NCI-H82 treated with DMSO at 0.1 percent for 48 hours (cell line): ENCODE measurements around the gene DUSP23.

ENCODE experiments used
- DNase-seq: peaks from one replicate; lab custom pipeline; 2025; ENCODE audit not compliant: unreplicated experiment; lab: John Stamatoyannopoulos, UW

Gene DUSP23

DNA sequence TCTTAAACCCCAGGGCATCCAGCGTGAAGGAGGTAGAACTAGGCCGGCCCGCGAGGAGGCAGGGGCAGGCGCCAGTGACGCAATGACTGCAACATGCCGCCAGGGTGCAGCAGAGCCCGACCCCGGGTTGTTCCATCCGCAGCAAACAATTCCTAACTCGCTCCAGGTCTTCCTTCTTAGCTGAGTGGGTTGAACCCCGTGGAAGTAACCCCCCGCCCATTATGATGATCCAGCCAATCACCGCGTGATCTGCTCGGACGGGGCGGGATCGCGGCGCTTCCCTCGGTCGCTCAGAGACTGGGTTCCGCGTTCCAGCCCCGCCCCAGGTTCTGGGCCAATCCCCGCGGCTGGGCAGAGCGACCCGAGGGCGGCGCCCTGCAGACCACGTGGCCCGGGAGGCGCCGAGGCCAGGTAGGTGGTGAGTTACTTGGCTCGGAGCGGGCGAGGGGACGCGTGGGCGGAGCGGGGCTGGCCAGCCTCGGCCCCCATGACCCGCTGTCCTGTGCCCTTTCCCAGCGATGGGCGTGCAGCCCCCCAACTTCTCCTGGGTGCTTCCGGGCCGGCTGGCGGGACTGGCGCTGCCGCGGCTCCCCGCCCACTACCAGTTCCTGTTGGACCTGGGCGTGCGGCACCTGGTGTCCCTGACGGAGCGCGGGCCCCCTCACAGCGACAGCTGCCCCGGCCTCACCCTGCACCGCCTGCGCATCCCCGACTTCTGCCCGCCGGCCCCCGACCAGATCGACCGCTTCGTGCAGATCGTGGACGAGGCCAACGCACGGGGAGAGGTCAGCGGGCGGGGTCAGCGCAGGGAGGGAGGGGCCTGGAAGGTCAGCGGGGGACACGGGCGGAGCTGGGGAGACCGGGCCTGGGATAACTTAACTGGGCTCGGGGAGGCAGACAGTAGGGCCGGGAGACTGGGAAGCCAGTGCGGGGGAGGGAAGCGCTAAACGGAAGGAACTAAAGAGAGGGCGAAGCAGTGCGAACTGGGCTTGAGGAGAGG lies at the start of gene DUSP23:
Gene DUSP23, plus strand, starts transcription at position 380 of the 1,000 bp plus-strand sequence. Its CDS starts 139 bp downstream, at position 519.
- DNase-seq, result peak; percentile 98

DNA sequence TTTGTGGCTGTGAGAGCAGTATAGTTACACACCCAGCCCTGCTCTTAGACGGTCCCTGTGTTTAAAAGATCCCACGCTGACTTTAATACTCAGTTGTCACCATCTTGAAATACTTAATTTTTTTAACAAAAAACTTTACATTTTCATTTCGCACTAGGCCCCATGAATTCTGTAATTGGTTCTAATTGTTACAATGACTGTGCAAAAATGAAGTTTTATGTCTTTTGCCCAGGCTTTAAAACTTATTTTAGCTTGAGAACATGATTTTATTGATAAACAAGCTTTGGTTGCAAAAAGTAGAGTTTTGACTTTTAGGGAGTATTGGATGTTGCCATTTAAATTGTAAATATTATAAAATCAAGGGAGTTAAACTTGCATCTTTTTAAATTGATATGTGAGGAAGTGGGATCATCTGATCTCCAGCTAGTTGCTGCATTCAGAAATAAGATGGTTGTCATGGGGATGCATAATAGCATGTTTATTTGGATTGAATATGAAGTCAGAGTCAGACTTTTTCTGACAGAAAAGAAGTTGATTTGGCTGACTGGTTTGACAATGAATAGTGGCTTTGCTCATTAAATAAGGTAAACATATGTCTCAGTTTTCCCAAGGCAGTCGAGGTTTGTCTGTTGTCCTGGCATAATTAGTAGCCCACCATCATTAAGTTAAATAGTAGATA lies 43.4 kb upstream of the DUSP23 start:
- no peak for DNase-seq

DNA sequence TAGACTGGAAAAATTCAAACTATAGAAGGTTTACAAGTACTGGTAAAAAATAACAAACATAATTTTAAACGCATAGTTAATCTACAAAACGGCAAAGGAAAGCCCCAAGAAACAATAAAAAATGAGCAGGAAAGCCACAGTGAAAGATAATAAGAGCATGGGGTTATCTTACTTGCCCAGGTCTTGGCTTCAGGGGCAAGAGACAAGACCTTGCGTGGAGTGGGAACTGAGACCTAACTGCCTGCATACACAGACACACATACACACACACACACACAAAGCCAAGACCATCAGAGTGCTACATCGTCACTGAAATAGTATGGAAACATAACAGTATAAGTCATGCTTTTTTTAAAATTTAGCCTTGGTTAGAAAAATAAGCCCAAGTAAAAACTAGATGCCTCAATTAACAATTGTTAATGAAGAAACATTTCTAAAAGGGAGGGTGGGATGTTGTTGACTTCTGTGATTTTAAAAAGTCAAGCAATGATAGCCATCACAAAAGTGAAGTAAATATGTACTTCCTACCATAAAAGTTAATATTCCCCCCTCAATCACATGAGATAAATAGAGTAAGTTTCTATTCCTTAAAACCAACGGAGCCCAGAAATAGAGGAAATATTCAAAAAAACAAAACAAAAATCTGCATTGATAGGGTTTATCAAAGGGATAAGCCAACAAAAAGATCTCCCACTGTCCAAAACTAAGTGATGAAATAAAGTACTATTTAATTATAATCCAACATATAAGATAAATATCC lies 36.9 kb upstream of the DUSP23 start:
- no peak for DNase-seq

DNA sequence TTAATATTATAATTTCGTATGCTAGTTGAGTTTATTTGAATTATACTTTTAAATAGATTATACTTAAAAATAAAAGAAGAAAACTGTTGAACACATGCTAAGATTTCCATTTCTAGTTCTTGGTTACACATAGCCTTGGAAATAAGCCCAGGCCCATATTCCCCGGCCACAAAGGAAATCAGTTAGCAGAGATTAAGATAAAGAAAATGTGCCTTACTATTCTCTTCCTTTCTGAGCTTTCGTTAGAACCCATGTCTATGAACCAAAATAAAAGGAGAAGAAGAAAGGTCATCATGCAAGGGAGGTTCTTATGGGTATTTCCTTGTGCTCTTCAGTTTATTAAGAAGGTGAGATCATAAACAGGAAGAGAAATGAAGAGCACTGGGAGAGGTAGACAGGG lies 34.1 kb upstream of the DUSP23 start:
- no peak for DNase-seq

DNA sequence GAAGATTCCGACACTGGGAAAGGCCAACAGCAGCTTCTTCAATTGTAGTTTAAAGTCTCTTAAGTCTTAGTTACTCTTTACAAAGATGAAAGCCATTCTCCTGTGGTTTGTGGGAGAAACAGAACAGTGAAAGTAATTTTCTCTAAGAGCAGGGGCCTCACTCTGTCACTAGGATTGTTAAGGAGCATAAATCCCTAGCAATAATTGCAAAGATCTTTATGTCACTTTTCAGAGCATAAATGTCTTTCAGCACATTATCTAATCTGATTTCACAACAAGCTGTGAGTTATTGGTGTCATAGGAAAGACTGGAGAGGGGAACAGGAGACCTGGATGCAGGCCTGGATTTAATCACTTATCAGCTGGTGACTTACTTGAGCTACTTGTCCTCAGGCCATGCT lies 32.4 kb upstream of the DUSP23 start:
- DNase-seq, result no peak

DNA sequence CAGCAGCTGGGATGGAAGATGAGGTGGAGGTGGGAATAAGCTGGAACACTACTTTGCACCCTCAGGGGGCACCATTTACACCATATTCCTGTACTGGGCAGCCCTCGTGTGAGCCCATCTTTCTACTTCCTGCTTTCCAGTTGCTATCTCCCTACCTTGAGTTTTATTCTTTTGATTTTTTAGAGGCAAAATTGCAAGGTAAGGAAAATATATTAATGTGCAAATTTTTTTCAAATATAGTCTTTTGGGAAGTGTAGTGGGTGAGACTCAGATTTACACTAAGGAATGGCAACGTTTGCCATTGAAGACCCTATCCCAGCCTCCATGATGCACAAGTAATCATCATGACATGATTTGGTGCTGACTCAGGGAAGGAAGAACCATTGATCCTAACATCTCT lies 31.1 kb upstream of the DUSP23 start:
- DNase-seq, result no peak

DNA sequence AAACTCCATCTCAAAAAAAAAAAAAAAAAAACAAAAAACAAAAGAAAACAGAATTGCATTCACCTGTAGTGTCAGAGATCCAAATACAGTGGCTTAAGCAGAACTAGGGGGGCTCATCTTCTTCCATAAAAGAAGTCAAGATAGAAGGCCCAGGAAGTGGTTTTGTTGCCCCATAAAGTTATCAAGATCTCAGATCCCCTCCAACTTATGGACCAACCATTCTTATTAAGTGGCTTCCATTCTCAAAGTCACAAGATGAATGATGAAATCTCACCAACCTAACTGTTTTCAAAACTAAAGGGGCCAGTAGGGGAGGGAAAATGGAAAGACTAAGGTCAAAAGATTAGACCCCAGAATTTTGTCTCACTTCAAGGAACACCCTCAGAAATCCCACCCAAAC lies 30.1 kb upstream of the DUSP23 start:
- no peak for DNase-seq

DNA sequence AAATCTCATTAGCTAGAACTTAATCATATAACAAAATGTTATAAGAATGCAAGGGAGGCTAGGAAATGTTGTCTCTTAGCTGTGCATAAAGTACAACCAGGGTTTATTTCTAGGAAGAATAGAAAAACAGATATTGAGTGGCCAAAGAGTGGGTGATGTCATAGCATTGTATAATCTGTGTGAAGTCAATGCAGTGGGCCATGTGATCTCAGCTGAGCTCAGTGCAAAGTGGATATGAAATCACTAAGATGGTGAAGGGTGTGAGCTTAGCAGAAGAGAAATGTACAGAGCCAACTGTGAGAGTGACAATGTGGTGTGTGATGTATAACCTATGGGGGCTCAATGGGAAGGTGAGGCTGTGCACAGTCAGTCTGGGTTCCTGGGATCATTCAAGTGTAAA lies 29.7 kb upstream of the DUSP23 start:
- DNase-seq, result no peak

DNA sequence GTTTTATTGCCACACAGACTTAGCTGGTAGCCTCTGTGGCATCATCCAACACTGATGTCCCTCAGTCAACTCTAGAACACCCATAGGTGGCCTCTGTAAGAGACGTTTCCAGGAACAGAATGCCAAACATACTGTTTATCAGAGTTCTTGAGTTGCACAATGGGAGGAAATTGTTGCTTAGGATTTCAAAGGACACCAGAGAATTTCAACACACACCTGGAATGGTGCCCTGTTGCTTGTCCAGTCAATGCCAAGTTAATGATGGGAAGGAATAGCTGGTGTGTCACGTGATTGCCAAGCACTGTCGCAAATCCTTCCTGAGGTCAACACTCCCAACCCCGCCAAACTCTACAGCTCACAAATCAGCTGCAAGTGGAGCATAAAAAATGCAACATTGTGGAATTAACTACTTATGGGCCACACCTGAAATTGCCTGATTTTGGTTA lies 28.6 kb upstream of the DUSP23 start:
- no peak for DNase-seq

DNA sequence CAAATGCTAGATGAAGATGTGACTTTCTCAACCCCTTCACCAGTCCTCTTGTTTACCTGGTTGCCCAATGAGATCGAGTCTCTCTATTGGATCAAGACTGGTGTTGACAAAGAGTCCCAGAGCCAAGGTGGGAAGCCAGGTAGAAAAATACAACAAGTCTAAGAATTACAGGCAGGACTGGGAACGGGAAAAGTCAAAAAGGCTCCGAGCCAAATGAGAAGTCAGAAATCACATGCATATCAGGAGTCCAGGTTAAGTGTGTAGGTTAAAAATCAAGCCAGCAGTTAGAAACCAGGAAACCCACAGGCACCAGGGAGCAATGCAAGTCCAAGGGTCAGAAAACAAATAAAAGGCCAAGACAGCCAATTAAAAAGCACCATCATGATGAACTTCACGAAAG lies 27.4 kb upstream of the DUSP23 start:
- no peak for DNase-seq

DNA sequence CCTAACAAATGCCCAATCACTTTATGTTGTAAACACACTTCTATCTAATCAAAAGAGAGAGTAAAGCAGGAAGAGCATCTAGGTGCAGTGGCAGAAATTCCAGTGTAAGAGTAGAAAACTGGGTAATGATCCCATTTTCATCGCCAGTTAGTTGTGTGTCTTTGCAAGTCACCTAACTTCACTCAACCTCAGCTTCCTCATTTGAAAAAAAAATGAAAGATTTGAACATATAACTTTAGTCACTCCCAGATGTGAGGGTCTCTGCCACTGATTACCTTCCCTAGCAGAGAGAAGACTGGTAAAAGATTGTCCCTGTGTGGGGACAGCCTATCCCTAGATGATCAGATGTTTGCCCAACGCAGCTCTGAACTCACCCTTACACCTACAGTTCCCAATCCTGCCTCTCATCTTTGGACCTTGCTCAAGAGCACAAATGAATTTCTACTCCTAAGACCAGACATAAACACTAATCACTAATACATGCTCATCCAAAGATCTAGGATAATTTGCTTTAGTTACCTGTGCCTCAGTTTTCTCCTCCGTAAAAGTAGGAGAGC lies 25.2 kb upstream of the DUSP23 start:
- no peak for DNase-seq

DNA sequence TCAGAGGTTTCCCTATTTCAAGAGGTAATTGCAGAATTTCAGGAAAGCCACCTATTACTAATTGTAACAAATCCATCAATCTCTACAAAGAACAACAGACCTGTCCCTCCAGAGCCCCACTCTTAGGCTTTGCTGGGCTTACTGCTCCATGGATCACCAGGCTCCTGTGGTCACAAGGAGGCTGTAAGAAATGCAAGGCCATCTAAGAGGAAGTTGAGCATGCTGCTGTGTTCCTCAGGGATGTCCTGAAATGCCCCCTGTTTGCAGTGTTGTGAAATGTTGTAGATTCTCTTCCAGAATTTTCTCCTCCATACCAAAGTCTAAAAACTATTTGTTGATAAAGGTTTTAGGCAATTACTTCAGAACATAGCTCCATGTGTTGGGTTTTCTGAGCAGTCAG lies 24.4 kb upstream of the DUSP23 start:
- no peak for DNase-seq

DNA sequence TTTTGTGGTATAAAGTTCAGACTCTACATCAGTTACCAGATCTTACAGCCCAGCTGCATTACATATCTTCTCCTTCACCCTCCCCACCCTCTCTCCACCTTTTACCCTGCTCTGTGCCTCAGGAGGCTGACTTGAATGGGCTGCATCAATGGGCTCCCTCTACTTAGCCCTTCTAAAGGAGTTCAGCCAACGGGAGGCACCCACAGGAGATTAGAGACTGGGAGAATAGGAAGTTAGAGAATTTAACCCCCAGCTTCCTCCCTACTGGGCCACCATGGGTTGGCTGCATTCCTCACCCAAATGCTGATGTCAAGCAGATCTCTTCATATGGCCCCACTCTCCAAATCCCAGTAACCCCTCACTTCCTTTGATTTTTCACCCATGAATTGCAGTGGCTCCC lies 17.1 kb upstream of the DUSP23 start:
- no peak for DNase-seq

DNA sequence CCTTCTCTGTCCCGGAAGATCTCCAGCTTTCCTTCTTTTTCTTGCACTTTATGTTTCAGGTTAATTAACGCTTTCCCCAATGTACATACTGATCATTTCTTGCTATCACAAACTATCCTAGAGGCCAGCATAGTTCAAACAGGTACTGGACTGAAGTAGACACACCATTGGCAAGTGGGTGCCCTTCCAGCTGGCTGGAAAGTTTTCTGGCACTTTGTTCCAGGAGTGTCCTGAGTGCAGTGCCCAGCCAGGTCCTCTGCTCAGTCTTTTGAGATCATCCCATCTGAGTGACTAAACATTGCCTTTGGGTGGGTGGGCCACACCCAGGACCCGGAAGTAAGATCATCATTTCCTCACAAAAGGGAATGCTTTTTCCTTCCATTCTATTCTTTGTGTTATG lies 15.0 kb upstream of the DUSP23 start:
- DNase-seq, result no peak

DNA sequence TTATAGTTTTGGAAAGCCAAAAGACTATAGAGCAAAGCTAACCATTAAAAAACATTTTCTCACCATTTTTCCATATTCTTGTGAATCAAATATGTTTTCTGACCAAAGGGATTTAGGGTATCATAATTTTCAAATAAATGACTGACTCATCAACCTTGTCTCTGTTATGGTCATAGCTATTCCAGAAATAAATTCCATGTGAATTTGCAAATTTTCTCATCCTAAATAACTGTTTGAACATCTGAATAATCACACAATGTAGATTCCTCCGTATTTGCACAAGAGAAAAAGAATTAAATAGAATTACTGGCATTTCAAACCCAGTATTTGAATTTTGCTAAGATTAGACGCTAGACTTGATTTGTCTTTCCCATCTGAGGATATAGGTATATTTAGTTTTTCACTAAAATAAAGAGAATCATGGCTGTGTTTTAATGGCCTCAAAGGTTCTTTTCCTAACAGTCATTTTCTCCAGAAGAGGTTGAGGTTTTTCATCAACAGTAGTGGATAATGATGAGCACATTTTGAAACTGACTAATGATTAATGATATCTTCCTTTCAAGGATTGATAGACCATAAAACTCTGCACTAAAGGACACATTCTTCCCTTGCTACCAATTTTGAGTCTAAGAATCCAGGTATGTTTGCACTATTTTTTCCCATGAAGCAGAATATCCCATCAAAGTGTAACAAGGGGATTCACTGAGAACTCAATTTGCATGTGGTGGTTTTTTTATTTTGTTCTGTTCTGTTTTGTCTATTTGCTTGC lies 9.5 kb upstream of the DUSP23 start:
- DNase-seq, result no peak

DNA sequence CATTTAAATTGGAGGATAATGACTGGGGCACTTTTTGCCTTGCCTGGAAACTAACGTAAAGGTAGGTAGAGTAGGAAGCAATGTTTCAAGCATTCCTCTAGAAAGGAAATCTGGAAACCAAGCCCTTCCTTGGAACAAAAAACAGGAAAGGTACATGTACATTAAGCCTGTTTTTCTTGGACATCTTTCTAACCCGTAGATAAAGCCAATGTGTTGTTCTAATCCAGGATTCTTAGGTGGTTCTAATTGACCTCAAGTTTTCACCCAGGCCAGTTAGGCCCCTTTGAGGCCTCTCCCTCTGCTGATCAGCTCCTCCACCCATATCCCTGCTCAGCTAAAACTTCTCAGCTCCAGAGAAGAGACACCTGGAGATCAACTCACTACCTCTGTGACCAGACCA lies 6.3 kb upstream of the DUSP23 start:
- no peak for DNase-seq

DNA sequence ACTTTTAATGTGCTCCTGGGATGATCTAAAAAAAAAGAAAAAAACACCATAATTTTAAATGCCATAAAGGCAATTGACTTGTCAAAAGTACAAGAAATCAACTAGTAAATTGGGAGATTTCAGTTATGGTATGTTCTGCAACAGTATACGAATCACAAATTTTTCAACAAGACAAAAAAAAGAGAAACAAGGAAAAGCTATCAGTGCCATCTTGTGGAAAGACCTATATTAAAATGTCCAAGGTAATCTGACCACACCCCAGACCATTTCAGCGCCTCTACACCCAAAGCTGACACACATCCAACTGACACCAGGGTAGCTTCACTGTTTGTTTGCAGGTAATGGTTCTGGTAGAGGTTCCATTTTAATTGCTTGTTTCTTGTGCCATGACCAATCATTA lies 5.0 kb upstream of the DUSP23 start:
- no peak for DNase-seq

DNA sequence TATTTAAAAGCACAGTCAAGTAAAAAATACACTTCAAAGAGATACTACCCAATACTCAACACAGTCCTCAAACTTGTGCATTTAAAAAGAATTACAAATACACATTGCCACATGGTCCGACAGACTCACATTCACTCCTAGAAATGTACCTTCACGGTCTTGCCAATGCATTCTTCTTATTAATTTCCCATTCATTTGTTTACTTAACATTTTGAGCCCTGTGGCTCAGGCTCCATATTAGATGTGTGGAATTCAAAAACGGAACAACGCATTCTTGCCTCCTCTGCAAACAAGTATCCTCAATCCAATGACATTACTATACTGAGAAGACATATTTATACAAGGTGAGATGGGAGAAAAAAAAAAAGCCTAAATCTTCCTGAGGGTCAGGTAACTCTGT lies 2.5 kb upstream of the DUSP23 start:
- no peak for DNase-seq

DNA sequence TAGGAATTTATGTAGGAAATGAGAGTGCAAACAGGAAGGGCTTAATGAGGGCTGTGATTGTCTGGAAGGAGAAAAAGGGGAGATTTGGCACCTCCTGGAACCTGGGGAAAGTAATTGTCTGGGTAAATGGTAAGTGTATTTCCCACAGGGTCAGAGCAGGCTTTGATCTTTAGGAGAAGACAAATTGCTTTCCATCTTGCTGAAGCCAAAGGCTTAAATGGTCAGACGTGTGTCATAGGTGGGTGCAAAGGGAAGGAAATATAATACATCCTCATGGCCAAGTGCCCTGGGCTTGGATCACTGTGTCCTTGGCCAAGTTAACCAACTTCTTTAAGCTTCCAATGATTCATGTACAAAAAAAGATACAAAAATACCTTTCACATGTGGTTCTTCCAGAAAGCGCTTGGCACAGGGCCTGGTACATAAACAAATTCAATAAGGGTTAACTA lies 1.3 kb upstream of the DUSP23 start:
- no peak for DNase-seq

DNA sequence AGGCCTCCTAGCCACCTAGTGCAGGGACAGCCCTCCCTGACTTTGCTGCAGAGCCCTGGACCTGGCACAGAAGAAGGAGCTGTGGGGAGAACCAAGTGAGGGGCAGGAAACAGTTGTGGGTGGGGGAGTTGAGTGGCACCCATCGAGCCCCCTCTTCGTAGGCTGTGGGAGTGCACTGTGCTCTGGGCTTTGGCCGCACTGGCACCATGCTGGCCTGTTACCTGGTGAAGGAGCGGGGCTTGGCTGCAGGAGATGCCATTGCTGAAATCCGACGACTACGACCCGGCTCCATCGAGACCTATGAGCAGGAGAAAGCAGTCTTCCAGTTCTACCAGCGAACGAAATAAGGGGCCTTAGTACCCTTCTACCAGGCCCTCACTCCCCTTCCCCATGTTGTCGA lies 1.2 kb downstream of the DUSP23 start:
- DNase-seq, result no peak
